Fibroblast of mammary gland (primary cell): ENCODE results near the gene GZF1.

ENCODE experiments used
- DNase-seq: peaks from one replicate; pipeline ENCODE4 v3.0.0-alpha.2; 2010; ENCODE audit warnings: low read depth
- H3K4me3 ChIP-seq: 2 replicates; pipeline ENCODE4 v1.5.1; 2011; ENCODE audit warnings: low read depth, mild to moderate bottlenecking, low read length, moderate library complexity; ENCODE audit not compliant: control insufficient read depth
- CTCF ChIP-seq: conservative IDR thresholded peaks from 2 replicates; pipeline ENCODE4 v1.5.1; 2011; ENCODE audit warnings: low read depth, low read length, inconsistent platforms; ENCODE audit not compliant: control insufficient read depth, insufficient read depth

GZF1 gene

GRCh38 chr20:23410916-23411695 is 49.1 kb downstream of the GZF1 start:
- no peak overlapping the region for H3K4me3 ChIP-seq
- no peak for DNase-seq
- TF ChIP-seq CTCF, result no peak

- DNase-seq, result no peak
- no peak for TF ChIP-seq CTCF
- no peak overlapping the region for H3K4me3 ChIP-seq
Observed at GRCh38 chr20:23412026-23412425, 50.0 kb downstream of the GZF1 start.

DNA sequence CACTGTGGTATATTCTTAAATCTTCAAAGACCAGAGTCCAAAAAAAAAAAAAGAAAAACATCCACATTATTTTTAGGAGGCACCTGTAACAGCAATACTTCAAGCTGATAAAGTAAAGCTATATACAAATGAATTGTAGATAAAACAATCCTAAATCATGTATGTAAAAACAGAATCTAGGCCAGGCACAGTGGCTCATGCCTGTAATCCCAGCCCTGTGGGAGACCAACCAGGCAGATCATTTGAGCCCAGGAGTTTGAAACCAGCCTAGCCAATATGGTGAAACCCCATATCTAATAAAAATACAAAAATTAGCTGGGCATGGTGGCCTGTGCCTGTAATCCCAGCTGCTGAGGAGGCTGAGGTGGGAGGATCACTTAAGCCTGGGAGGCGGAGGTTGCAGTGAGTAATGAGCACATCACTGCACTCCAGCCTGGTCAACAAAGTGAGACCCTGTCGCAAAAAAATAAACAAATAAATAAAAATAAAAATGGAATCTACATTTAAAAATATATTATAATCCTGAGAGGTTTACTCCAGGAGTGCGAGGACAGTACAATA is 52.0 kb downstream of the GZF1 start:
- no peak for TF ChIP-seq CTCF
- H3K4me3 ChIP-seq, result no peak overlapping the region
- DNase-seq, result no peak

GRCh38 chr20:23414526-23415188 is 52.7 kb downstream of the GZF1 start:
- DNase-seq, result no peak
- H3K4me3 ChIP-seq, result no peak overlapping the region
- no peak for TF ChIP-seq CTCF

- no peak overlapping the region for H3K4me3 ChIP-seq
- no peak for TF ChIP-seq CTCF
- DNase-seq, result no peak
Observed at GRCh38 chr20:23415555-23415954, 53.6 kb downstream of the GZF1 start.

GRCh38 chr20:23415959-23416583 is 54.1 kb downstream of the GZF1 start:
- peak; percentile 27 for DNase-seq
- H3K4me3 ChIP-seq, result no peak overlapping the region
- no peak for TF ChIP-seq CTCF
